Gastroesophageal sphincter (tissue), 4 donors: Measurements from ENCODE around the gene FOXN1. TPM values are rescaled to one million over a fixed set of nuclear protein-coding genes. Genes with fewer than 3 reads are reported as not detected.

Experiments used
- ATAC-seq: fragments of 150-250 bp; one replicate; pipeline ENCODE4 v1.9.1; 2016; ENCODE audit warnings: mild to moderate bottlenecking, moderate library complexity
- H3K27ac ChIP-seq, 4 donors: fragments of 200-600 bp; sonication (generic) in 3 of 4; 1 replicate in 3 of 4; 2 replicates in 1 of 4; pipeline ENCODE4 v1.5.1; 2016 to 2019
- H3K27me3 ChIP-seq: fragments of 200-600 bp; sonication (generic); one replicate; pipeline ENCODE4 v1.5.1; 2019
- H3K36me3 ChIP-seq, 2 donors: fragments of 200-600 bp; sonication (generic); one replicate each; pipeline ENCODE4 v1.5.1; 2019; ENCODE audit warnings: control low read depth in 1 of 2
- H3K4me1 ChIP-seq, 3 donors: fragments of 200-600 bp; sonication (generic); 1 replicate in 2 of 3; 2 replicates in 1 of 3; pipeline ENCODE4 v1.5.1; 2016 to 2019; ENCODE audit warnings: control low read depth in 2 of 3
- H3K4me3 ChIP-seq, 2 donors: fragments of 200-600 bp; sonication (generic); one replicate each; pipeline ENCODE4 v1.5.1; 2019; ENCODE audit warnings: mild to moderate bottlenecking in 1 of 2, moderate library complexity in 1 of 2
- H3K9me3 ChIP-seq, 3 donors: fragments of 200-600 bp; sonication (generic); one replicate each; pipeline ENCODE4 v1.5.1; 2017 to 2019; ENCODE audit warnings: control low read depth in 2 of 3
- EP300 ChIP-seq: sonication (generic); formaldehyde crosslinking; IDR thresholded peaks from one replicate; pipeline ENCODE4 v1.6.1; 2017; ENCODE audit warnings: antibody characterized with exemption, mild to moderate bottlenecking
- POLR2A ChIP-seq, 2 donors: fragments of 450-650 bp; IDR thresholded peaks; one replicate each; pipeline ENCODE4 v1.6.1; 2017; ENCODE audit warnings: antibody characterized with exemption in 2 of 2, mild to moderate bottlenecking in 2 of 2, moderate library complexity in 1 of 2
- POLR2AphosphoS5 ChIP-seq: sonication (generic); formaldehyde crosslinking; IDR thresholded peaks from one replicate; pipeline ENCODE4 v1.6.1; 2017; ENCODE audit warnings: antibody characterized with exemption
- WGBS, 2 donors: methylation state at CpG; one replicate each; pipeline ENCODE4 v1.1.5; 2018; ENCODE audit warnings: low coverage in 1 of 2; 5-methylcytosine and 5-hydroxymethylcytosine counted together
- total RNA-seq, 4 donors: library from RNA; depleted of rRNA; stranded (reverse); fragments of >200 nt; gene quantifications; one replicate each; pipeline ENCODE4 v1.1.0, GENCODE V29; 2016
- TF ChIP-seq, protein P1 (sequence below), 4 experiments: fragments of 200-600 bp in 2 of 4; fragments of 450-650 bp in 2 of 4; sonication (generic) in 1 of 4; IDR thresholded peaks; one replicate each; pipeline ENCODE4 v1.5.1; 2017 to 2019; ENCODE audit warnings: antibody characterized with exemption in 4 of 4, mild to moderate bottlenecking in 2 of 4, moderate library complexity in 2 of 4

Gene FOXN1
- total RNA-seq, 4 donors from 2014 or later = 0.15 TPM; not detected in 3

DNA sequence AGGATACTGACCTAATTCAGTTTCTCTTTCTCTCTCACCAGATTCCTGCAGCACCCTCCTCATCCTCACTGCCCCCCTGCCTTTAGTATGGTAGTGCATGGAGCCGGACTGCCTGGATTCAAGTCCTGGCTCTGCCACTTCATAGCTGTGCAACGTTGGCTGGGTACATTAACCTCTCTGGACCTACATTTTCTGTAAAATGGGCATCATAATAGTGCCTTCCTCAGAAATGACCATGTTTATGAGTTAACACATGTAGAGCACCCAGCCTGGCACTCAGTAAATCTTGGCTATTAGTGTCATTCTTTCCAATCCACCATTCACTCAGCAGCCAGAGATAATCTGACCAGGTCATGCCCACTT is 39.0 kb downstream of the FOXN1 start:
- no peak overlapping the region for H3K4me3 ChIP-seq
- TF ChIP-seq POLR2A (IDR thresholded peaks at IDR 0.05) (no peak), EP300 (no peak), POLR2AphosphoS5 (no peak)
- TF ChIP-seq, protein P1, sequence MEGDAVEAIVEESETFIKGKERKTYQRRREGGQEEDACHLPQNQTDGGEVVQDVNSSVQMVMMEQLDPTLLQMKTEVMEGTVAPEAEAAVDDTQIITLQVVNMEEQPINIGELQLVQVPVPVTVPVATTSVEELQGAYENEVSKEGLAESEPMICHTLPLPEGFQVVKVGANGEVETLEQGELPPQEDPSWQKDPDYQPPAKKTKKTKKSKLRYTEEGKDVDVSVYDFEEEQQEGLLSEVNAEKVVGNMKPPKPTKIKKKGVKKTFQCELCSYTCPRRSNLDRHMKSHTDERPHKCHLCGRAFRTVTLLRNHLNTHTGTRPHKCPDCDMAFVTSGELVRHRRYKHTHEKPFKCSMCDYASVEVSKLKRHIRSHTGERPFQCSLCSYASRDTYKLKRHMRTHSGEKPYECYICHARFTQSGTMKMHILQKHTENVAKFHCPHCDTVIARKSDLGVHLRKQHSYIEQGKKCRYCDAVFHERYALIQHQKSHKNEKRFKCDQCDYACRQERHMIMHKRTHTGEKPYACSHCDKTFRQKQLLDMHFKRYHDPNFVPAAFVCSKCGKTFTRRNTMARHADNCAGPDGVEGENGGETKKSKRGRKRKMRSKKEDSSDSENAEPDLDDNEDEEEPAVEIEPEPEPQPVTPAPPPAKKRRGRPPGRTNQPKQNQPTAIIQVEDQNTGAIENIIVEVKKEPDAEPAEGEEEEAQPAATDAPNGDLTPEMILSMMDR (IDR thresholded peaks at IDR 0.05) = no peak
- H3K27ac ChIP-seq = no peak overlapping the region
- WGBS, 2 donors = 91 to 100% methylated on average over 1 to 2 of the region's 2 CpGs
- no peaks in the 10 kb centered on the region for H3K9me3 ChIP-seq
- peaks cover 0 to 19% of the 10 kb centered on the region in 2 donors for H3K36me3 ChIP-seq
- ATAC-seq = no peak
- H3K4me1 ChIP-seq = peaks cover 0 to 20% (median 2%) of the 10 kb centered on the region in 3 donors
- no peaks in the 10 kb centered on the region for H3K27me3 ChIP-seq

DNA sequence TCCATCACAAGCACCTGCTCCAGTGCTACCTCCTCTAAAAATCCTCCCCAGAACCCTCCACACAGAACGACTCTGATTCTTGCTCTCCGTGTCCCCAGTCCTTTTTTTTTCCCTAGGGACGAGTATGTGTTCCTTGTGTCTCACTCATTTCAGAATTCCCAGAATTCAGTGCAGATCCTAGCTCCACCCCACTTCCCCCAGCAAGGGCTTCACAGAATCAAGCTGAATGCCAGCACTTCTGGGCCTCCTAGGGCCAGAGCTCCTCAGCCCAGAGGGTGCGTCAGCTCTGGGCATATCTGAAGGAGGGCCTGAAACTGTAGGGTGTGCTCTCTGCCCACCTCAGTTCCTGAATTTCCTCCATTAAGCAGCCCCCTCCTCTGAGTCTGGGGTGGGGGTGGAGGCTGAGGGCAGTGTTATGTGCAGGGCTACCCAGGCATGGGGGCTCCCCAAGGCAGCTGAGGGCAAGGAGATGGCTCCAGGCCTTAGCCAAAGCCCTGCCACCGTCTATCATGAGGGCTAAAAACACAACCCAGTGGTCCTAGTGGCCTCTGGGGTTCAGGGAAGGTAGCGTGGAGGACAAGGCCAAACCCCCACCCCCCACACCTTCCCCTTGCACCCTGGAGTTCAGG is 39.8 kb downstream of the FOXN1 start:
- Histone ChIP-seq H3K9me3 (no peaks in the 10 kb centered on the region), H3K36me3 (peaks cover 0 to 19% of the 10 kb centered on the region in 2 donors), H3K27ac (no peak overlapping the region), H3K27me3 (no peaks in the 10 kb centered on the region), H3K4me3 (no peak overlapping the region), H3K4me1 (peaks cover 0 to 28% (median 2%) of the 10 kb centered on the region in 3 donors)
- TF ChIP-seq, protein P1 (IDR thresholded peaks at IDR 0.05) = no peak
- TF ChIP-seq POLR2AphosphoS5 = no peak
- no peak for TF ChIP-seq POLR2A (IDR thresholded peaks at IDR 0.05)
- TF ChIP-seq EP300 = no peak
- no peak for ATAC-seq
- 58 to 62% methylated on average over 3 to 4 of the region's 6 CpGs for WGBS, 2 donors

DNA sequence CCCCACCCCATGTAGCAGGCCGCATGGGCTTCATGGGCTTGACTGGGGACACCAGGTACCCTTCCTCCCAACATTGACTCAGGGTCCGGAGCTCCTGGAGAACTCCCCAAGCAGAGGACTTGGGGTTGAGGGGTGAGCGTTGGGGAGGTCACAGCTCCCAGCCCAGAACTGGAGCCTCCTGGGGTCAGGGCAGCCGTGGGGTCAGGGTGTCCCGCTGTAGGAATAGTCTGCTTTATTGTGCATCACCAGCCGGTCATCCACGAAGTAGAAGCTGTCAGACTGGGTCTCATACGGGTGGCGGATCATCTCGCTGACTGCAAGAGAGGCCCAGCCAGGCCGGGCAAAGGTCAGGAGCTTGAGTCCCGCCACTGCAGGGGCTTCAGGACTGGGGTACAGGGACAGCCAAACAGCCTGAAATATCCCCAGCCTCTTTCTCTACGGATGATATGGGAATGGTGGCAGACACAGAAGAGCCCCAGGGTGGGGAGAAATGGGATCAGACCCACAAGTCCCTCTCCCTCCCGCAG is 41.0 kb downstream of the FOXN1 start:
- H3K27me3 ChIP-seq = no peaks in the 10 kb centered on the region
- no peak overlapping the region for H3K27ac ChIP-seq
- H3K9me3 ChIP-seq = no peaks in the 10 kb centered on the region
- peaks cover 0 to 19% of the 10 kb centered on the region in 2 donors for H3K36me3 ChIP-seq
- ATAC-seq = no peak
- peaks cover 0 to 41% (median 12%) of the 10 kb centered on the region in 3 donors for H3K4me1 ChIP-seq
- TF ChIP-seq POLR2A (IDR thresholded peaks at IDR 0.05) = no peak
- TF ChIP-seq POLR2AphosphoS5 = no peak
- TF ChIP-seq EP300 = no peak
- TF ChIP-seq, protein P1 (IDR thresholded peaks at IDR 0.05) = no peak
- H3K4me3 ChIP-seq = no peak overlapping the region
- 100% methylated on average over 1 of the region's 14 CpGs; no CpG with 5 or more reads in 1 of the 2 donors for WGBS, 2 donors

DNA sequence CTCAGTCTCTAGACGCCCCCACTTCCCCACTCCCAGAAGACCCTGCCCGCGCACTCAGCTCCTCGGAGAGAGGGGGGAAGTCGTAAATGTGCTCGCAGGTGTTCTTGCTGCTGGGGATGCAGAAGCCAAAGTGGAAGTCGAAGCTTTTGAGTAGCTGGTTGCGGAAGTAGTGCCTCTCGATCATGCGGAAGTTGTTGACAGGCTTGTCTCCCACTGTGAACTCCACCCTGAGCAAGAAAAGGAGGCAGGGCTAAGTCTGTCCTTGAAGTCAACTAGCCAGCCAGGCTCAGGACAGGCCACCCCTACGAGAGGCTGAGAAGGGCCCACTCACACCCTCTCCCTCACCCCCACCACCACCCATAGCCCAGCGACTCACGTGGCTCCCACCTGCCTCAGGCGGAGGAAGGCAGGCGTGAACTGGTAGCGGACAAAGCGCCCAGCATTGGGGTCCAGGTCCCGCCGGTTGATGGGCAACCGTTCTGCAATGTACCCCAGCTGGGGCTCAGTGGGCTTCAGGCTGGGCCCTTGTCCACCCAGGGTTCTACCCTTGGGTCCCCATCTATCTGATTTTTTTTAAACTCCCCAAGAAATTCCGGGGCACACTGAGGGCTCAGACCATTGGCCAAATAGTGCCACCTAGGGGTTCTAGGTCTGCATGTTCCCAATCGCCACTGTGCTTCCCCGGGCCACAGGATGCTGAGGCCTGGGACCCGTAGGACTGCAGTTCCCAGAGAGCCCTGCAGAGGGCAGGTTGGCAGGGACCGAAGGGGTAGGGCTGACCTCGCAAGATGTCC is 41.7 kb downstream of the FOXN1 start:
- no peak overlapping the region for H3K4me3 ChIP-seq
- H3K27me3 ChIP-seq = no peaks in the 10 kb centered on the region
- H3K27ac ChIP-seq = peak overlapping the region in 1 of 4 donors; percentile 37
- no peak for TF ChIP-seq POLR2AphosphoS5
- TF ChIP-seq EP300 = no peak
- TF ChIP-seq, protein P1 (IDR thresholded peaks at IDR 0.05) = peak; percentile 68 to 88 (median 82)
- no peak for TF ChIP-seq POLR2A (IDR thresholded peaks at IDR 0.05)
- H3K9me3 ChIP-seq = no peaks in the 10 kb centered on the region
- peaks cover 0 to 47% (median 15%) of the 10 kb centered on the region in 3 donors for H3K4me1 ChIP-seq
- H3K36me3 ChIP-seq = peaks cover 0 to 19% of the 10 kb centered on the region in 2 donors
- 74 to 93% methylated on average over 6 to 8 of the region's 26 CpGs for WGBS, 2 donors
- peak; percentile 62 for ATAC-seq
